Measurements from ENCODE around the gene SERPINA4.

GRCh38 chr14:94594441-94594840, 33.2 kb downstream of the SERPINA4 start:
- TF ChIP-seq GABPB1 (CRISPR knock-in tag; IDR thresholded peaks at IDR 0.05) = no peak
- TF ChIP-seq POLR2AphosphoS5 (IDR thresholded peaks at IDR 0.05; ENCODE audit: low read depth, low read length) = no peak
- TF ChIP-seq FOXA1 (IDR thresholded peaks at IDR 0.05) = no peak
- TF ChIP-seq FOXA1 (CRISPR knock-in tag; IDR thresholded peaks at IDR 0.05) = no peak
- no peak for TF ChIP-seq YY1 (IDR thresholded peaks at IDR 0.05; ENCODE audit: insufficient read depth, insufficient replicate concordance, low read depth, low read length)
- TF ChIP-seq ZNF33B (CRISPR knock-in tag; IDR thresholded peaks at IDR 0.05) = no peak
- TF ChIP-seq, protein P1, sequence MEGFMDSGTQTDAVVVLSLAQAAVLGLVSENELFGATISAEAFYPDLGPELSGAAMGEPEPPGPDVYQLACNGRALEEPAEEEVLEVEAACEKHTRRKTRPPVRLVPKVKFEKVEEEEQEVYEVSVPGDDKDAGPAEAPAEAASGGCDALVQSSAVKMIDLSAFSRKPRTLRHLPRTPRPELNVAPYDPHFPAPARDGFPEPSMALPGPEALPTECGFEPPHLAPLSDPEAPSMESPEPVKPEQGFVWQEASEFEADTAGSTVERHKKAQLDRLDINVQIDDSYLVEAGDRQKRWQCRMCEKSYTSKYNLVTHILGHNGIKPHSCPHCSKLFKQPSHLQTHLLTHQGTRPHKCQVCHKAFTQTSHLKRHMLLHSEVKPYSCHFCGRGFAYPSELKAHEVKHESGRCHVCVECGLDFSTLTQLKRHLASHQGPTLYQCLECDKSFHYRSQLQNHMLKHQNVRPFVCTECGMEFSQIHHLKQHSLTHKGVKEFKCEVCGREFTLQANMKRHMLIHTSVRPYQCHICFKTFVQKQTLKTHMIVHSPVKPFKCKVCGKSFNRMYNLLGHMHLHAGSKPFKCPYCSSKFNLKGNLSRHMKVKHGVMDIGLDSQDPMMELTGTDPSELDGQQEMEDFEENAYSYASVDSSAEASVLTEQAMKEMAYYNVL (CRISPR knock-in tag; IDR thresholded peaks at IDR 0.05; ENCODE audit: borderline replicate concordance) = no peak; the same call in 1 of the 2 replicates
- TF ChIP-seq PAX8 (CRISPR knock-in tag; IDR thresholded peaks at IDR 0.05; ENCODE audit: borderline replicate concordance) = no peak

All from HepG2 (cell line).